ENCODE results near the gene IPCEF1. TPM values are rescaled to one million over a fixed set of nuclear protein-coding genes. Genes with fewer than 3 reads are reported as not detected.
"Not testable (repeated sequence)": the region's sequence is repeated elsewhere in the genome, so short reads cannot be mapped to it uniquely, and the experiment has no call there.

Gene IPCEF1
- total and polyA plus RNA-seq, 2 of the 4 experiments (the other 2 are of a cell fraction): under 0.01 to 0.03 TPM

DNA sequence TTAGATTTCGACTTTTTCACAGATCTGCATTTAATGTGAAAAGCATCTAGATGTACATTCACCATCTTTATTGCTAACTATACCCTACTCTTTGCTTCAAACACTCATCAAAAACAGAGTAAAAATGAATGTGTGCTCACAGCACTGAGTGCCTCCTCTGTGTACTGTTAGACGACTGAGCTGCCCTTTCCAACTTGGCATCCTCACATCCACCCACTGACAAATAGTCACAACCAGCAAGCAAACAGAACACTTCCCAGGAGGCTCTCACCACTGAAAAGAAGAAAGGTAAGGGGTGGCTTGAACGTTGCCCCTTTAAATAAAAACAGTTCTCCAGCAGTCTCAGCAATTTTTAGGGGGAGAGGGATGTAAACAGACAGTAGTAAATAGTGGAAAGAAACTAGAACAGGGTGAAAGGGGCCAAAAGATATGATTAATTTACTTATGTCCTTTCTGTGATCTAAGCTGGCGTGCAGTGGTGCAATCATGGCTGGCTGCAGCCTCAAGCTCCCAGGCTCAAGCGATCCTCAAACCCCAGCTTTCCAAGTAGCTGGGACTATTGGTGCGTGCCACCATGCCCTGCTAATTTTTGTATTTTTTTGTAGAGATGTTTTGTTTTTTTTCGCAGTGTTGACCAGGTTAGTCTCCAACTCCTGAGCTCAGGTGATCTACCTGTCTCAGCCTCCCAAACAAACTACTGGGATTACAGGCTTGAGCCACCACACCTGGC lies 48.7 kb downstream of the IPCEF1 start (continued):
- TF ChIP-seq MAFK (IDR thresholded peaks at IDR 0.05; ENCODE audit: low read depth, low read length): no peak

DNA sequence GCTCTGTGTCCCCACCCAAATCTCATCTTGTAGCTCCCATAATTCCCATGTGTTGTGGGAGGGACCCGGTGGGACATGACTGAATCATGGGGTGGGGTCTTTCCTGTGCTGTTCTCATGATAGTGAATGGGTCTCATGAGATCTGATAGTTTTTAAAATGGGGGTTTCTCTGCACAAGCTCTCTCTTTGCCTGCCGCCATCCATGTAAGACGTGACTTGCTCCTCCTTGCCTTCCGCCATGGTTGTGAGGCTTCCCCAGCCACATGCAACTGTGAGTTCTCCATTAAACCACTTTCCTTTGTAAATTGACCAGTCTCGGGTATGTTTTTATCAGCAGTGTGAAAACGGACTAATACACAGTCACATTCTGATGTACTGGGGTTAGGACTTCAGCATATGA lies 49.5 kb downstream of the IPCEF1 start:
- WGBS, 2 experiments (ENCODE audit: extremely low coverage in 2 of 2, insufficient read length in 1 of 2): no CpG with 5 or more reads among the region's 6 CpGs
- H3K9me3 ChIP-seq (ENCODE audit: control insufficient read depth, insufficient read depth, low read length); H2BK15ac ChIP-seq (ENCODE audit: low read depth, low read length); H3K27ac ChIP-seq (ENCODE audit: insufficient read depth, low read length); H4K20me1 ChIP-seq (ENCODE audit: insufficient read depth, low read length); H2AK9ac ChIP-seq (replicated peaks; ENCODE audit: low read depth, low read length, poor library complexity); H3K4me2 ChIP-seq (ENCODE audit: low read depth, low read length); H4K5ac ChIP-seq (ENCODE audit: low read depth, low read length); dilution Hi-C loops (cut with HindIII; ENCODE audit: low sequenced_read_pairs, unreplicated experiment); H3K9me1 ChIP-seq (ENCODE audit: insufficient read depth, low read length); H3K27me3 ChIP-seq (ENCODE audit: control insufficient read depth, insufficient read depth, low read length); H3K4ac ChIP-seq (ENCODE audit: low read depth, low read length); BruUV-seq (replicated peaks); H3K9ac ChIP-seq (ENCODE audit: low read depth, low read length); H3K14ac ChIP-seq (replicated peaks; ENCODE audit: low read depth, low read length); H3K4me1 ChIP-seq (ENCODE audit: control insufficient read depth, insufficient read depth, low read length); H2BK5ac ChIP-seq (ENCODE audit: low read depth, low read length, poor library complexity, severe bottlenecking); H3K18ac ChIP-seq (ENCODE audit: low read depth, low read length); ATAC-seq (ENCODE audit: low read depth); H2BK20ac ChIP-seq (ENCODE audit: low read depth, low read length); H2AK5ac ChIP-seq (ENCODE audit: low read depth, low read length); H3K36me3 ChIP-seq (ENCODE audit: control insufficient read depth, insufficient read depth, low read length); DNase-seq; H3K56ac ChIP-seq (ENCODE audit: extremely low read depth, insufficient read depth, low read length); H2AFZ ChIP-seq (replicated peaks; ENCODE audit: low read length, poor library complexity); H3K4me3 ChIP-seq (ENCODE audit: insufficient read depth, low read depth, low read length); POLR2A ChIA-PET (ENCODE audit: unreplicated experiment); H3K79me1 ChIP-seq (ENCODE audit: low read depth in 1 of 2, low read length in 2 of 2); H3K23ac ChIP-seq (ENCODE audit: low read depth, low read length); H4K8ac ChIP-seq (ENCODE audit: low read depth in 2 of 2, low read length in 2 of 2); intact Hi-C loops (cut with micrococcal nuclease); H4K91ac ChIP-seq (ENCODE audit: insufficient read depth, low read depth, low read length); CTCF ChIA-PET; H2BK120ac ChIP-seq (ENCODE audit: low read depth, low read length); in situ Hi-C loops (cut with MboI; ENCODE audit: low sequenced_read_pairs): not testable (repeated sequence)
